ENCODE results near the gene AAMP. TPM values are rescaled to one million over a fixed set of nuclear protein-coding genes. Genes with fewer than 3 reads are reported as not detected.
A peak's percentile ranks its signal among the peaks of the same experiment; 100 is the strongest.

AAMP gene
- total RNA-seq, 3 donors from 2014 or later (not counting 1 experiment from before 2014, with no cell fraction given) = 52.5 to 61.6 (median 60.0) TPM

GRCh38 chr2:218256612-218257350, 13.2 kb downstream of the AAMP start:
- peaks cover 49% of the 10 kb centered on the region for H3K4me1 ChIP-seq (ENCODE audit: control insufficient read depth, insufficient read depth, low read length)
- Mint-ChIP-seq H3K4me3 (no peak overlapping the region), H3K4me1 (peaks cover 24 to 41% of the 10 kb centered on the region in 2 donors), H3K27me3 (ENCODE audit: low read depth in 2 of 2) (no peaks in the 10 kb centered on the region), H3K36me3 (peaks cover 23% of the 10 kb centered on the region), H3K9me3 (no peaks in the 10 kb centered on the region), H3K27ac (peak overlapping the region; percentile 90 to 92)
- H3K27me3 ChIP-seq (ENCODE audit: control insufficient read depth, insufficient read depth, low read length) = no peaks in the 10 kb centered on the region
- peaks cover 48% of the 10 kb centered on the region for H3K36me3 ChIP-seq (ENCODE audit: control insufficient read depth, insufficient read depth, low read length)
- intact Hi-C loops (cut with micrococcal nuclease) = loop anchor here (1.0 to 5.0 kb wide), 3 partner anchors 34 to 87 kb away; no protein-coding TSS in a partner anchor
- H3K4me3 ChIP-seq (ENCODE audit: low read length) = no peak overlapping the region
- DNase-seq (no peak), ATAC-seq (no peak)
- WGBS (ENCODE audit: insufficient coverage) = 92% methylated on average over 13 of the region's 13 CpGs
- H3K27ac ChIP-seq (ENCODE audit: low read length) = peak overlapping the region; percentile 53
- TF ChIP-seq, protein P1, sequence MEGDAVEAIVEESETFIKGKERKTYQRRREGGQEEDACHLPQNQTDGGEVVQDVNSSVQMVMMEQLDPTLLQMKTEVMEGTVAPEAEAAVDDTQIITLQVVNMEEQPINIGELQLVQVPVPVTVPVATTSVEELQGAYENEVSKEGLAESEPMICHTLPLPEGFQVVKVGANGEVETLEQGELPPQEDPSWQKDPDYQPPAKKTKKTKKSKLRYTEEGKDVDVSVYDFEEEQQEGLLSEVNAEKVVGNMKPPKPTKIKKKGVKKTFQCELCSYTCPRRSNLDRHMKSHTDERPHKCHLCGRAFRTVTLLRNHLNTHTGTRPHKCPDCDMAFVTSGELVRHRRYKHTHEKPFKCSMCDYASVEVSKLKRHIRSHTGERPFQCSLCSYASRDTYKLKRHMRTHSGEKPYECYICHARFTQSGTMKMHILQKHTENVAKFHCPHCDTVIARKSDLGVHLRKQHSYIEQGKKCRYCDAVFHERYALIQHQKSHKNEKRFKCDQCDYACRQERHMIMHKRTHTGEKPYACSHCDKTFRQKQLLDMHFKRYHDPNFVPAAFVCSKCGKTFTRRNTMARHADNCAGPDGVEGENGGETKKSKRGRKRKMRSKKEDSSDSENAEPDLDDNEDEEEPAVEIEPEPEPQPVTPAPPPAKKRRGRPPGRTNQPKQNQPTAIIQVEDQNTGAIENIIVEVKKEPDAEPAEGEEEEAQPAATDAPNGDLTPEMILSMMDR (IDR thresholded peaks at IDR 0.05) = no peak
- no peaks in the 10 kb centered on the region for H3K9me3 ChIP-seq (ENCODE audit: control insufficient read depth, insufficient read depth, low read length)

- ATAC-seq (no peak), DNase-seq (no peak)
- WGBS (ENCODE audit: insufficient coverage) = 70% methylated on average over 6 of the region's 6 CpGs
- Histone ChIP-seq H3K27ac (ENCODE audit: low read length) (no peak overlapping the region), H3K4me1 (ENCODE audit: control insufficient read depth, insufficient read depth, low read length) (peaks cover 36% of the 10 kb centered on the region), H3K36me3 (ENCODE audit: control insufficient read depth, insufficient read depth, low read length) (peaks cover 62% of the 10 kb centered on the region), H3K9me3 (ENCODE audit: control insufficient read depth, insufficient read depth, low read length) (no peaks in the 10 kb centered on the region), H3K27me3 (ENCODE audit: control insufficient read depth, insufficient read depth, low read length) (no peaks in the 10 kb centered on the region), H3K4me3 (ENCODE audit: low read length) (no peak overlapping the region)
- Mint-ChIP-seq H3K27ac (peak overlapping the region; percentile 90 to 92), H3K36me3 (peaks cover 30% of the 10 kb centered on the region), H3K4me1 (peaks cover 29 to 41% of the 10 kb centered on the region in 2 donors), H3K9me3 (no peaks in the 10 kb centered on the region), H3K27me3 (ENCODE audit: low read depth in 2 of 2) (no peaks in the 10 kb centered on the region), H3K4me3 (no peak overlapping the region)
- TF ChIP-seq, protein P1 (IDR thresholded peaks at IDR 0.05) = no peak
- intact Hi-C loops (cut with micrococcal nuclease) = loop anchor here (5.0 kb wide), 1 partner anchor 33 kb away; no protein-coding TSS in a partner anchor
Measured at GRCh38 chr2:218255446-218255845, 14.5 kb downstream of the AAMP start.

GRCh38 chr2:218253232-218253625, 16.7 kb downstream of the AAMP start:
- Mint-ChIP-seq H3K4me3 (no peak overlapping the region), H3K27ac (peak overlapping the region in 1 of 2 donors; percentile 90), H3K27me3 (ENCODE audit: low read depth in 2 of 2) (no peaks in the 10 kb centered on the region), H3K36me3 (peaks cover 32% of the 10 kb centered on the region), H3K4me1 (peaks cover 15 to 25% of the 10 kb centered on the region in 2 donors), H3K9me3 (no peaks in the 10 kb centered on the region)
- no peaks in the 10 kb centered on the region for H3K27me3 ChIP-seq (ENCODE audit: control insufficient read depth, insufficient read depth, low read length)
- H3K36me3 ChIP-seq (ENCODE audit: control insufficient read depth, insufficient read depth, low read length) = peaks cover 83% of the 10 kb centered on the region
- ATAC-seq = no peak
- H3K4me1 ChIP-seq (ENCODE audit: control insufficient read depth, insufficient read depth, low read length) = peaks cover 21% of the 10 kb centered on the region
- H3K27ac ChIP-seq (ENCODE audit: low read length) = no peak overlapping the region
- TF ChIP-seq, protein P1 (IDR thresholded peaks at IDR 0.05) = no peak
- no peaks in the 10 kb centered on the region for H3K9me3 ChIP-seq (ENCODE audit: control insufficient read depth, insufficient read depth, low read length)
- no peak overlapping the region for H3K4me3 ChIP-seq (ENCODE audit: low read length)
- intact Hi-C loops (cut with micrococcal nuclease) = no loop called here
- no peak for DNase-seq
- 85% methylated on average over 5 of the region's 5 CpGs for WGBS (ENCODE audit: insufficient coverage)

Measured in natural killer cell (primary cell).